Cortex of kidney (tissue), 1 donor: ENCODE results near the gene LENG1.
"Not testable (repeated sequence)": the region's sequence is repeated elsewhere in the genome, so short reads cannot be mapped to it uniquely, and the experiment has no call there.

Experiments used
- DNase-seq: peaks from one replicate; lab custom pipeline; 2025; lab: John Stamatoyannopoulos, UW

LENG1 gene

DNA sequence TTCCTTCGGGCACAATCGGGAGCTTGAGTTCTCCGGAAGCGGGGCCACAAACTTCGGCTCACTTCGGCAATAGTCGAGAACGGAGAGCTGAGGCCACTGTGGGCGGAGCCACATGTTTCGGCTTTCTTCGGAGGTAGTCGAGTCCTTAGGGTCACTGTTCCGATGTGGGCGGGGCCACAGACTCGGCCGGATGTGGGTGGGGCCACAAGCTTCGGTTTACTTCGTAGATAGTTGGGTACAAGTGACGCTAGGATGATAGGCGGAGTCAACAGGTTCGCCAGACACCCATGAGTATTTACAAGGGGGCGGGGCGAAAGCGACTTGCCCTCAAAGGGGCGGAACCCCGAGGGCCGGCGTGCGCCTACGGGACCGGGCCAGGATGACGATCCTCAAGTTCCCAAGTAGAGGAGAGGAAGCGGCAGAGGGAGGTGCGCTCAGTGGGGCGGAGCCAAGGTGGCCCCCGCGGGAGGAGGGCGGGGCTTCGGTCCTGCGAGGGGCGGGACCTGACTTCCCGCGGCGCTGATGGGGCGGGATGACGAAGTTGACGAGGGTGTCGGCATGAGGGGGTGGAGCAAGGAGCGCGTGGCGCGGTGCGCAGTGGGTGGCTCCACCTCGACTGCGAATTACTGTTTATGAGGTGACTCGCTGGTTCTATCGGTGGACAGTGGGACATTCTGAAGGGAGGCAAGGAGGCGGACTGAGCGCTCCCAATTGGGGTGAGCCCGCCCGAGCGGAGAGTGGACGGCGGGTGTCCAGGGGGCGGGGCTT lies 30.4 kb upstream of the LENG1 start:
- peak; percentile 98 for DNase-seq

DNA sequence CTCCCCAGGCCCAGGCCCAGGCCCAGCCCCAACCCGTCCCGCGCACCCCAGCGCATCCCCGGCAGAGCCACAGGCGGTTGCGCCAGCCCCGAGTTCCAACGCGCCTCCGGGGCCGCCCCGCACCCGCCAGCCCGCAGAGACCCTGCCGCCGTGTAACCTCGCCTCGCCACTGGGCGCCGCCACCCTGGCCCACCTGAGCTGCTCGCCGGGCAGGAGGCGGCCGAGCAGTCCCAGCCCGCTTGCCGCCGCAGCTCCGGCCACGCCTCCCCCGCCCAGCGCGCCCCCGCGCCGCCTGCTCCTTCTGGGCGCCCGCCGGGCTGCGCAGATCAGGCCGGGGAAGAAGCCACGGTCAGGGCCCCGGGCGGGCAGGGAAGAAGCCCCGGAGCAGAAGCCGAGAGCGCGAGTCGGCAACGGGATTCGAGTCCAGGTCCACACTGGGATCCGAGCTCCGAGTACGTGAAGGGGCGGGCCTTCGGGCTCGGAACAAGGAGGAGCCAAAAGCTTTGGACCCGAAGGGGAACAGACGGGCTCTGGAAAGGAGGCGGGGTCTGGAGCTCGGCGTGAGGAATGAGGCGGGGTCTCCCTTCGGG lies 29.7 kb upstream of the LENG1 start, which contains the start of gene MBOAT7:
TSS of gene MBOAT7 (minus strand) at position 436 of the 590 bp plus-strand sequence. CDS start 1,072 bp downstream, outside the sequence.
- DNase-seq = peak; percentile 94

DNA sequence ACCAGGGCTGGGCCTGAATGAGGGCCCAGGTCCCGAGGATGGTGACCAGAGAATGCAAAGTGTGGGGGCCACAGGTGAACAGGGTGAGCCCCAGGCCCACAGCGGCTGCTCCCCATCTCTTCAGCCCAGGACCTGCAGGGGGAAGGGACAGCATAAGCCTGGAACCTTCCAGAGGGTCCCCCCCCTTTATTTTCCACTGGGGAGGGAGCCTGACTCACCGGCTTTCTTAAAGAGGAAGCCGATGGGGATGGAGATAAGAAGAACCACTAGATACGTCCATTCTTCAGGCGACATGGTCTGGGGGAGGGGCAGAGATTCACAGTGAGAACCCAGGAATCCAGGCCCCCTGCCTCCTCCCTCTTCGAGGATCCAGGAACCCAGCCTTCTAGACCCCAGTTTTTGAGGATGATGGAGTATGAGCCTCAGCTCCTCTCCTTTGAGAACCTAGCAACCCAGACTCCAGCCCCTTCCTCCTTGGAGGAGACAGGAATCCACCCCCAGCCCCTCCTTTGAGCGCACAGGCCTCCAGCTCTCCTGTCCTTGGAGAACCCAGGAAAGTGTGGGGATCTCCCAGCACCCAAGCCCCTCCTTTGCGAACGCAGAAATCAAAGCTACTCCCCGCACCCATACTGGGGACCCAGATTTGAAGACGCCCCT lies 28.8 kb upstream of the LENG1 start:
- no peak for DNase-seq

DNA sequence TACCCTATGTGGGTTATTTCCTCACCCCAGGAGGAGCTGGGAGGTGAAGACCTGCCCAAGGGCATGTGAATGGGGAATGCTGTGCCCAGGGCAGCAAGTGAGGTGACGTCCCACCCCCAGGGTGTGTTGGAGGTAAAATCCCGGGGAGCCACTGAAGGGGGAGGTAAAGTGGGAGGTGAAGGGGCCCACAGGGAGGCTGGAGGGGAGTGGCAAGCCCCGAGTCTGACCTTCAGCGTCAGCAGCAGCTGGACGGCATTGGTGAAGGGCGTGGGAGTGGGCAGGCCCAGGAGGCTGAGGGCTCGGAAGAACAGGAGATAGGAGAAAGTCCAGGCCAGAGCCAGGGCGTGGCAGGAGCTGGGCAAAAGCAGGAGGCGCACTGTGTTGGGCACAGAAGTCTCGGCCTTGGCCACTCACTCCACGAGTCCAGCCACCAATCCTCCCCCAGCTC lies 27.4 kb upstream of the LENG1 start:
- no peak for DNase-seq

DNA sequence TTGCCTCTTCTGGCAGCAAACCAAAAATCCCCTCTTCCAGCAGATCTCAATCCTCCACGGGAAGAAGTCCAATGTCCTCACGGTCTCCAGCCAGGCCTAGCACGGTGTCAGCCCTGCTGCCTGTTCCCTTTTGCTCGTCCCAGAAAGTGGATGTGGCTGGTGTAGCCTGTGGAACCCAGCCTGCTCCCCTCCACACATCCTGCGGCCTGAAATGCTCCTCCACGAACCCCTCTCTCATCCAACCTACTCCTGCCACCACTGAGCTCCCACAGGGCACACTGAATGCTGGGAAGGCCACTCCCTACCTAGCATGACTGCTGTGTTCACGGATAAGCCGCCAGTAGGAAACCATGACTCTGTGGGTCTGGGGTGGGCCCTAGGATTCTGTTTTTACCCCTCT lies 26.8 kb upstream of the LENG1 start:
- no peak for DNase-seq

DNA sequence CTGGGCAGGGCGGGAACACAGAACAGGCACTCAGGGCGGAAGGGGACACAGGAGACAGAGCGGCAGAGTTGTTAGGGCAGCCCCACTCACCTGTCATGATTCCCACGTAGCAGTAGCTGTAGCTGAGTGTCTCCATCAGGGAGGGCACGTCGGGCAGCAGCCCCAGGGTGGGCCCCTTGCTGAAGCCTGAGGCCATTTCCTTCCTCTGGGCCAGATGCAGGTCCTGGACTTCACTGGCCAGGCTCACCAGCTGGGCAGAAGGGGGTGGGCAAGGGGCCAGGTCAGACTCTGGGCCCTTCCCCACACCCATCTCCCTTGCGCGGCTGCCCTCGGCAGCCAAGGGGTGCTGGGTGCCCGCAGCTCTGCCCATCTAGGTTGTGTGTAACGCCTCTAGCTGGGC lies 23.9 kb upstream of the LENG1 start:
- DNase-seq = no peak

DNA sequence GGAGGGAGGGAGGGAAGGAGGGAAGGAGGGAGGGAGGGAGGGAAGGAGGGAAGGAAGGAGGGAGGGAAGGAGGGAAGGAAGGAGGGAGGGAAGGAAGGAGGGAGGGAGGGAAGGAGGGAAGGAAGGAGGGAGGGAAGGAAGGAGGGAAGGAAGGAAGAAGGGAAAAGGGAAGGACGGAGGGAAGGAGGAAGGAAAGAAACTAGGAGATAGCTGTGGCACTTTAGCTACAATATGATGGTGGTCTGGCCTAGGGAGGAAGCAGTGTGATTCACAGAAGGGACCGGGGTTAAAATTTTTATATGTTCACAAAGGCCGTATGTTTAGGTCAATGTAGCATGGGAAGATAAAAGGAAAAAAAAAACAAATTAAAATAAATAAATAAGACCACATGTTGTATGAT lies 22.4 kb upstream of the LENG1 start:
- DNase-seq = not testable (repeated sequence)

DNA sequence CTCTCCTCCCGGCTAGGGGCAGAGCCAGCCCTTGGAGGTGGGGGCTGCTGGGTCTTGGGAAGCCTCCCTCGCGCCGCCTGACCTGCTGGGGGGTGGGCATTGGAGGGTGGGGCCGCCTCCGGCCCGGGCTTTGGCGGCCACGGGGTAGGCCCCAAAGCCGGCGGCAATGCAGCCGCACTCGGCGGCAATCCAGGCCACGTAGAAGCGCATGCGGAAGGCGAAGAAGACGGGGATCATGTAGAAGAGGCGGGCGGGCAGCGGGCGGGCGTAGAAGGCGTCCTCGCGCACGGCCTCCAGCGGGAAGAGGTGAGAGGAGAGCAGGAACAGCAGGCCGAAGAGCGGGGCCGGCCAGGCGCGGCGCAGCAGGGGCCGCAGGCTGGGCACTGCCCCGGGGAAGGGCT lies 21.2 kb upstream of the LENG1 start:
- no peak for DNase-seq

DNA sequence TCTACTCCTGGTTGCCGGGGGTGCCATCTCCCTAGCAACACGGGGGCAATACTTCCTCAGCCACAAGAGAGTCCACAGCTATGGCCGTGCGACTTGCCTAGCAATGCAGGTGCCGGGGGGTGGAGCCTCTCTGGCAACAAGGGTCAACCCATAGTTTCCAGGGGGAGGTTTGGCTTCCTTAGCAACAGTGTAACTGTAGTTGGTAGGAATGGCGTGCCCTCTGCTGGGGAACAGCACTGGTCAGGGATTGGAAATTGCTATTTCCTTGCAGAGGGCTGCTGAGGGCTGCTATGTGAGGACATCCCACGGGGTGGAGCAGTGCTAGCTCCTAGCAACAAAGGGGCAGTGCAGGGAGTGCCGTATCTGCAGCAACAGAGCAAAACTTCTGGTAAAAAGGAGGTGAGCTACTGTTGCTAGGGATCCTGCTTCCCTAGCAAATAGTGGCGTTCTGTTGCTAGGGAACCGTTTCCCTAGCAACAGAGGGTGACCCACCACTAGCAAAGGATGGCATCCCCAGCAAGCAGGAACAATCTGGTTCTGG lies 20.5 kb upstream of the LENG1 start:
- DNase-seq = no peak

DNA sequence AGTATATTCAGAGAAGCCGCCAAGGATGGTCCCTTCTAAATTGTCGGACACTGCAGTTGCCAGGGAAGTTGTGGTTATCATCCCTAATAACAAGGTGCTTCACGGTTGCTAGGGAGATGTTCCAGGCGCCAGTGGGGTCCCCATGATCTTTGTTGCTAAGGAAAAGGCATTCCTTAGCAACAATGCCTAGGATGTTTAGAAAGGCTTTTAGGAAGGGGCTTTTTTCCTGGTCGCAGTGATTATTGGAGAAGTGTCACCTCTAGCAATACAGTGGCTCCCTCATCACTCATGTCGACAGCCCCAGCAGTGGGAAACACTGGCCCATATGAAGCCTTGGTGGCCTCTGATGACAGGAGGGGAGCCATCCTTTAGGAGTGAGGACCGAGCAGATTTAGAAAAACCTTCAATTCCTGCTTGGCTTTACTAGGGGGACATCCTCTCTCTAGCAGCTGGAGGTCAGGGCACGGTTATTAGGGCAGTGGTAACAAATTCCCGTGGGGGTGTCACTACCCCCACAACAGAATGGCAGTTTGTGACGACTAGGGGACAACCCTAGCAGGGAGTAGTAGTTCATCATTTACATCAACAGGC lies 19.8 kb upstream of the LENG1 start:
- DNase-seq = no peak

DNA sequence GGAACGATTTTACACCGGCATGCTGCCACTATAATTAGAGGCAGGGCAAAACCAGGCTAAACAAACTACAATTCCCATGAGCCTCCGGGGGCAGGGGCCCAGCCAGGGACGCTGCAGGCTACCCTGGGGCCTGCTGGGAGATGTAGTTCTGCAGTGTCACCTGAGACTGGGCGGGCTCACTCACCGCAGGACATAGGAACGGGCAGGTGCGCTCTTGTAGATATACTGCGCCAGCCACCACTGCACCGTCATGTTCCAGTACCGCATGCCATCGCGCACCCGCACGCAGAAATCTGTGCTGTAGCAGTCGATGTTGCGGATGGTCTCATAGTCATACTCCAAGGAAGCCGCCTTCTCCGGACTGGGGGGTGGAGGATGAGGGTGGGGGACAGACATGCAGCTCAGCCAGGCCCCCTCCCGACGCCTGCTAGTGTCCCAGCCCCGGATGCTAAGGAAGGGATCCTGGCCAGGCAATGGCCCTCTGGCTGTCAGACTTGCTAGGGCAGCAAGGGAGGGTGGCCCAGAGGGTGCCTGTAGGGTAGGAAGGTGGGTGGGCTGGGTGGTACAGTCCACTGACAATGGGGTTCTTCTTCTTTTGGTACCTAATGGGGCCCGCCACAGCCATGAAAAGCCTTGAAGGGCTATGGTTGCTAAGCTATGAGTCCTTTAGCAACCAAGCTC lies 19.2 kb upstream of the LENG1 start:
- DNase-seq = no peak

DNA sequence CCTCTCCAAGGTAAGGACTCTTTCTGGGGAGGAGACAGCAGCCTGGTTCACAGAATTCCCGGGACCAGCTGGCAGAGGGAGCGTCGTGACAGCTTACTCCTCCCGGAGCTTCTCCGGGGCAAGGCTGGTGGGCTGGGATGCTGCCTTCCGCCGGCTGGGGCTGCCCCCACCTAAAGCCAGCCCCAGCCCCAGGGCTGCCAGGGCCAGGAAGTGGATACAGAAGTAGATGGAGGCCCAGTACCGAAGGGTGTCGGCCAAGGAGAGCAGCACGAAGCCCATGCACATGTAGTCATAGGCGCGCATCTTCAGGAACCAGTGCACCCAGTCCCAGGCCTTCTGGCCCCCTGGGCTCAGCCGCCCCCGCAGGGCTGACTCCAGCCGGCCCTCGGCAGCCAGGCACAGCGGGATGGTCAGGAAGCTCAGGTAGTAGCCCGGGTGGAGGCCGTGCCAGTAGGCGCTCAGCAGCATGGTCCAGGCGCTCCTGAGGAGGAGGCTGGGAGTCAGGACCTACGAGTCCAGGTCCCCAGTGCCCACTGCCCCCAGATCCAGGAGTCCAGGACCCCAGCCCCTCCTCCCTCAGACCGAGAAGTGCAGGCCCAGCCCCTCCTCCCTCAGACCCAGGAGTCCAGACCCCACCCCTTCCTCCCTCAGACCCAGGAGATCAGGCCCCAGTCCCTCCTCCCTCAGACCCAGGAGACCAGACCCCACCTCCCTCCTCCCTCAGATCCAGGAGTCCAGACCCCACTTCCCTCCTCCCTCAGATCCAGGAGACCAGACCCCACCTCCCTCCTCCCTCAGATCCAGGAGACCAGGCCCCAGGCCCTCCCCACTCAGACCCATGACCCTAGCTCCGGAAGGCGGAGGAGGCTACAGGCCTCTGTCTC lies 14.7 kb upstream of the LENG1 start:
- no peak for DNase-seq

DNA sequence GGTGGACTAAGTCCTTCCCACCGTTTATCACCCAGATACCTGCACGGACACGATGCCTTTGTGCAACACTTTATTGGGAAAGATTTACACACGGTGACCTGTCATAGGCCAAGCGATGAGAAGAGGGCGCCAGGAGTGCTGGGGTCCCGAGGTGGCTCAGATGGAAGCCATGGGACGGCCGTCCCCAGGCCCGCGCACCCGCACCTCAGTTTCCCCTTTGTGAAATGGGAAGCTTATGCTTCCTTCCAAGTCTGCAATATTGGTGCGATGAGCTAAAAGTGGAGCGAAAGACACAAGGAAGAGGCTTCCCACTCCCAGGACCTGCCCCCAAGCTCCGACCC lies 13.8 kb upstream of the LENG1 start:
- no peak for DNase-seq

DNA sequence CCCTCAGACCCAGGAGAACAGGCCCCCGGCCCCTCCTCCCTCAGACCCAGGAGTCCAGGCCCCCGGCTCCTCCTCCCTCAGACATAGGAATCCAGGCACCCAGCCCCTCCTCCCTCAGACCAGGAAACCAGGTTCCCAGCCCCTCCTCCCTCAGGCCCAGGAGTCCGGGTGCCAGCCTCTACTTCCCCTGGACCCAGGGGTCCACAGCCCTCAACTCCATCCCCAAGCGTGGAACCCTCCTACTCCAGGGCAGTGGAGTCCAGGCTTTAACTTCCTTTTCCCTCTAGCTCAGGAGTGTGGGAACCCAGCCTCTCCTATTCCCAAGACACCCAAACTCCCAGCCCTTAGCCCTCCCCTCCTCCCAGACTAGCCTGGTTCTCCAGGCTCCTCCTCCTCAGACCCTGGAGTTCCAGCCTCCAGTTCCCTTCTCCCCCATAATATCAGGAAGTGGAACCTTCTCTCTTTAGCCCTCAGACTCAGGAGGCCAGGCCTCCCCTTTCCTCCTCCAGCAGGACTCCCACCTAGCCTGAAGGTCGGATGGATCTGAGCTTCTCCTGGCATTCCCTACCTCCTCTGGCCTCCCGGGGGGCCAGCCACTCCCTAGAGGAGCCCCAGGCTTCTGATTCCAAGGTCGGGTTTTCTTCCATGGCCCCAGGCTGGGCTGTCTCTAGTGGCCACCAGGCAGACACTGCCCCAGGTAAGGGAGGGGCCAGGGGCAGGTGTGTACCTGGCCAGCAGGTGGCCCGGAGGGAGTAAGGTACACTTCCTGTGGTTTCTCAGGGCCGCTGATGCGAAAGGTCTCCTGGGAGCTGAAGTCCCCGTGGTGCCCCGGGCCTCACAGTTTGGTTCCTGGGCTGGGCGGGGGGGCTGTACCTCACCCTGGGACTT lies 13.2 kb upstream of the LENG1 start, which contains the start of gene TMC4:
TSS of gene TMC4 (minus strand) at position 690 of the 888 bp plus-strand sequence. CDS start at position 647, 43 bp downstream.
- DNase-seq = no peak

DNA sequence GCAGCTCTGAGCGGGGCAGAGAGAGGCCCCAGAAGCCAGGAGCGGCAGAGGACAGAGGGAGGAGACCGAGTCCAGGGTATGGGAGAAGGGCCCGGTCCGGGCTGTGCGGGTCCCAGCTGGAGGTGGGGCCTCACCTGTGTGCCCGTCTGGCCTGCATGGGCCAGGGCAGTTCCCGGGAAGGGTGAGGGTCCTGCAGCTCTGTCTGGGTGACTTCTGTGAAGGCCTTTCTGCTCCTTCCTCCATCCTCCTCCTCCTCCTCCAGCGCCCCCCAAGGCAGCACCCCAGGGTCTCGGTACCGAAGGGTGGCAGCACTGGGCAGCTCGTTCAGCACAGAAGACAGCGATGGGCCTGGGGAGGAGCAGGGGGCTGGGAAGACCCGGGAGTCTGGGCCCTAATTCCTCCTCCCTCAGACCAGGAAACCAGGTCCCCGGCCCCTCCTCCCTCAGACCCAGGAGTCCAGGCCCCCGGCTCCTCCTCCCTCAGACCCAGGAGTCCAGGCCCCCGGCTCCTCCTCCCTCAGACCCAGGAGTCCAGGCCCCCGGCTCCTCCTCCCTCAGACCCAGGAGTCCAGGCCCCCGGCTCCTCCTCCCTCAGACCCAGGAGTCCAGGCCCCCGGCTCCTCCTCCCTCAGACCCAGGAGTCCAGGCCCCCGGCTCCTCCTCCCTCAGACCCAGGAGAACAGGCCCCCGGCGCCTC lies 12.4 kb upstream of the LENG1 start:
- not testable (repeated sequence) for DNase-seq

DNA sequence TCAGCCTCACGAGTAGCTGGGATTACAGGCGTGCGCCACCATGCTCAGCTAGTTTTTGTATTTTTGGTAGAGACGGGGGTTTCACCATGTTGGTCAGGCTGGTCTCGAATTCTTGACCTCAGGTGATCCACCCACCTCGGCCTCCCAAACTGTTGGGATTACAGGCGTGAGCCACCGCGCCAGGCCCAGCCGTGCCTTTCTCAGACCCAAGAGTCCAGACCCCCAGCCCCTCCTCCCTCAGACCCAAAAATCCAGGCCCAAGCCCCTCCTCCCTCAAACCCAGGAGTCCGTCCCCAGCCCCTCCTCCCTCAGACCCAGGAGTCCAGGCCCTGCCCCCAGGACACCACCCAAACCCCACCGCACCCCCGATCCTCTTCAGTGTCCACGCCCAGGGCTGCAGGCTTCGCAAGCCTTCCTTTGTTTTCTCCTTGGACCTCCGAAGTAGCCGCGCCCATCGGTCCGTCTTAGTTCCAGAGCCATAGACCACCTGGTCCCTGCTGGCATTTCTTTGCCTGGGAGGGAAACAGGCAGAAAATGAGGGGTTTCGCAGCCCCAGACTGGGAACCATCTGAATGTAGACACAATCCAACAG lies 9.7 kb upstream of the LENG1 start:
- DNase-seq = no peak

DNA sequence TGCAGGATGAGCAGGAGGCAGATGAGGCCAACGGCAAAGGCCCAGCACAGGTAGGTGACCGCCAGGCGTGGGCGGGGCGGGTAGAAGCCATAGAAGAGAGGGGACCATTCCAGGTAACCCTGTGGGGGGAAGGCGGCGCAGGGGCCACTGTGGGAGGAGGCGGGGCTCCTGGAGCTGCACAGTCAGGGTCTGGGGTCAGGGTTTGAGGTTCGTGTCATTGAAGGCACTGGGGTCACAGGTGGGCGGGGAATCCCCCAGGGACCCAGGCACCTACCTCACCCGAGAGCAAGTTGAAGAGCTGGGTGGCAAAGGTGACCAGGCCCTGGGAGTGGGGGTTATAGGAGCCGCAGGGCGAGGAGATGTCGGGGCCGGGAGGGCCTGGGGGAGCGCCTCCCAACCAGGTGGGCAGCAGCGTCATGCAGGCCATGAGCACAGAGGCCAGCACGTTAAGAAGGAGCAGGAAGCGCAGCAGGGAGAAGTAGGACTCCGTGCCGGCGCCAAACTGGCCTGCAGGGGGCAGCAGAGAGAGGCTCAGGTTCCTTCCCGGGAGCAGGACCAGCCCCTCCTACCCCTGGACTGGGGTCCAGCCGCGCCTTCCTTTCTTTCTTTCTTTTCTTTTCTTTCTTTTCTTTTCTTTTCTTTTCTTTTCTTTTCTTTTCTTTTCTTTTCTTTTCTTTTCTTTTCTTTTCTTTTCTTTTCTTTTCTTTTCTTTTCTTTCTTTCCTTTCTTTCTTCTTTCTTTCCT lies 8.8 kb upstream of the LENG1 start:
- DNase-seq = no peak

DNA sequence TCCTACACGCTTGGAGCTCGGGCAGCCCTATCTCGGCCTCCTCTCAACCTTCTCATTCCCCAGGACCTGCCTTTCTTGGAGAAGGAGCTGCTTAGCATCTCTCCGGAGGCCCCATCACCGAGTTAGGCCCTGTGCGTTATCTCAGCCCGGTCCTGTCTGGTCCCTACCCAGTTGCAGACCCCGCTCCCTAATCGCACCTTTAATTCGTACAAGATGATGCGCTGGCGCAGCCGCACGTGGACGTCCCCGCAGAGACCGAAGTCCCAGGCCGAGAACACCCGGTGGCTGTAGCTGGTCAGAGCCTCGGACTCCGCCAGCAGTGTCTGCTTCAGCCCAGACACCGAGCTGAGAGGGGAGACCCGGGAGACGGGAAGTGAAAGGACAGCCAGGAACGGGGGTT lies 5.7 kb upstream of the LENG1 start:
- no peak for DNase-seq
